Endometrium (tissue), 2 donors: ENCODE measurements around the gene GDE1.
A peak's percentile ranks its signal among the peaks of the same experiment; 100 is the strongest.
"Not testable (repeated sequence)": the region's sequence is repeated elsewhere in the genome, so short reads cannot be mapped to it uniquely, and the experiment has no call there.

Experiments
- FAIRE-seq: peaks from 2 replicates; lab custom pipeline; 2012; peaks lifted over from hg19 to GRCh38; lab: Jason Lieb, UNC
- donor health status: control.
- donor health status: control.

Gene GDE1, protein sequence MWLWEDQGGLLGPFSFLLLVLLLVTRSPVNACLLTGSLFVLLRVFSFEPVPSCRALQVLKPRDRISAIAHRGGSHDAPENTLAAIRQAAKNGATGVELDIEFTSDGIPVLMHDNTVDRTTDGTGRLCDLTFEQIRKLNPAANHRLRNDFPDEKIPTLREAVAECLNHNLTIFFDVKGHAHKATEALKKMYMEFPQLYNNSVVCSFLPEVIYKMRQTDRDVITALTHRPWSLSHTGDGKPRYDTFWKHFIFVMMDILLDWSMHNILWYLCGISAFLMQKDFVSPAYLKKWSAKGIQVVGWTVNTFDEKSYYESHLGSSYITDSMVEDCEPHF

DNA sequence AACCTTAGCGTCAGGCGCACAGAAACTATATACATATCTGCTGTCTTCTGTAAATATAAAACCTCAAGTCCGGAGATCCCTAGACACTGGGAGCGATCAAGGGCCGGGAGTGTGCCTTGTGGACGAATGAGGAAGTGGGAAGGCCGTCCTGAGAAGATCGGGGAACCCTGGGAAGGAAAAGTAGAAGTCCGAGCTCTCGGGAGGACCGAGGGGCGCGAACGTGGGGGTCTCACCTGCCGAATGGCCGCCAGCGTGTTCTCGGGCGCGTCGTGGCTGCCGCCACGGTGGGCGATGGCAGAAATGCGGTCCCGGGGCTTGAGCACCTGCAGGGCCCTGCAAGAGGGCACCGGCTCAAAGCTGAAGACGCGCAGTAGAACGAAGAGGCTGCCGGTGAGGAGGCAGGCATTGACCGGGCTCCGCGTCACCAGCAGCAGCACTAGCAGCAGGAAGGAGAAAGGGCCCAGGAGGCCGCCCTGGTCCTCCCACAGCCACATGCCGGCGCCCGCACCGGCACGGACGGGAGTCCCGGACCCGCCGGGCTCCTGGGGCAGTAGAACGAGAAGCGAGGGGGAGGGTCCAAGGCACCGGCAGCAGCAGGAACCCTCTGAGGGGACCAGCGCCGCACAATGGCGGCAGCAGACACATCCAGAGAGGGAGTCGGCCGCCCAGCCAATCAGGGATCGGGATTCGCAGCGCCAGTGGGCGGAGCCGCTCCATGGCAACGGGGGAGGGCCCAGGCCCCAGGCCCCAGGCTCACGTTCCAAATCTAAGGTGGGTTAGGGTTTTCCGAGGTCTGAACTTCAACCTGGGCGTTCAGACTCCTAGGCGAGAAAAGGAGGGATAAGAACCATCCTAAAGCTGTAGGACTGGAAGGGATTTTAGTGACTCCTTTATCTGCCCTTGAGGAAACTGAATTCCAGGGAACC, at the start of gene GDE1:
Gene GDE1, minus strand, starts transcription at position 628 of the 926 bp plus-strand sequence. Its CDS starts 134 bp downstream, at position 494.
- FAIRE-seq: peak; percentile 26

DNA sequence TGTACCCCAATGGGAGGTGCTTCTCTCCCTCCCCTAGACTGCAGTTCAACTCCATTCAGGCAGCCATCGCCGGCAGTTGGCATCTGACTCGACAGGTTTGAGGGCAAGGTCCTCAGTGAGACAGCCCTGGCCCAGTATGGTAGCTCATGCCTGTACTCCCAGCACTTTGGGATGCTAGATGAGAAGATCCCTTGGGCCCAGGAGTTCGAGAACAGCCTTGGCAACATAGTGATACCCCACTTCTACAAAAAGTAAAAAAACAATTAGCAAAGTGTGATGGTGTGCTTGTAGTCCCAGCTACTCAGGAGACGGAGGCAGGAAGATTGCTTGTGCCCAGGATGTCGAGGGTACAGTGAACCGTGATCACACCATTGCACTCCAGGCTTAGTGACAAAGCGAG, 45.7 kb upstream of the GDE1 start:
- no peak for FAIRE-seq

DNA sequence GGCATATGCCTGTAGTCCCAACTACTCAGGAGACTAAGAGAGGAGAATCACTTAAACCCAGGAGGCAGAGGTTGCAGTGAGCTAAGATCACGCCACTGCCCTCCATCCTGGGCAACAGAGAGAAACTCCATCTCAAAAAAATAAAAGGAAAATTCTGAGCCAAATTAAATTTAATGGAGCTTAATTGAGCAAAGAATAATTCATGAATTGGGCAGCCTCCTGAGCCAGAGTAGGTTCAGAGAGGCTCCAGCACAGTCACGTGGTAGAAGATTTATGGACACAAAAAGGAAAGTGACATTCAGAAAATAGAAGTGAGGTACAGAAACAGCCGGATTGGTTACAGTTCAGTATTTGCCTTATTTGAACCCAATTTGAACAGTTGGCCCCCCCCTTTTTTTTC, 44.5 kb upstream of the GDE1 start:
- no peak for FAIRE-seq

DNA sequence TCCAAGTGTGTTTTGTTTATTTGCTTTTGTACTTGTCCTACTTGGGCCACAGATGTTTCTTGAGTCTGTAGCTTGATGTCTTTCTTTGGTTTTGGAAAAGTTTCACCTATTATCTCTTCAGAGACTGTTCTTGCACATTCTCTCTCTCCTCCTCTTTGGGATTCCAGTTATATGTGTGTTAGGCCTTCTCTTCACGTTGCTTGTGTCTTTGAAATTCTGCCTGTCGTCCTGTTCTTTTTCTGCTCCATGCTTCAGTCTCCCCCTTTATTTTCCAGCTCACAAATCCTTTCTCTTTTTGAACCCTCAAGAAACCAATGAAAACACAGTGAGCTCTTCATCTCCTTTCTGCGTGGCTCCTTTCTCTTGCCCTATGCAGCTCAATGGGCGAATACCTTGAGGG, 41.5 kb upstream of the GDE1 start:
- FAIRE-seq: no peak

DNA sequence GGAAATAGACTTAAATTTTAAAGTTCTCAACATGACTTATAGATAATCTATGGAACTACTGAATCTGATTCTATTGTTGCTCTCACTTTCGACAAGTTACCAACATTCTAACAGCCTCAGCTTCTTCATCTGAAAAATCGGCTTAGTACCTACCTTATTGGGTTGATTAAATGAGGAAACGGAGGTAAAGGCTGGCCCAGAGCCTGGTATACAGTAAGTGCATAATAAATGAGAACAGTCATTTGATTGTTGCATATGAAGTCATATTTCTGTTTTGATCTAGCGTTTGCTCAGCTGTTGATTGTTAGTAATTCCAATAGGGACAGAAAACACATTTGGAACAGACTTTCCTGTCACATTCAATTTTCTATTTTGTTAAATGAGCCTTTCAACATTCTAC, 38.2 kb upstream of the GDE1 start:
- no peak for FAIRE-seq

DNA sequence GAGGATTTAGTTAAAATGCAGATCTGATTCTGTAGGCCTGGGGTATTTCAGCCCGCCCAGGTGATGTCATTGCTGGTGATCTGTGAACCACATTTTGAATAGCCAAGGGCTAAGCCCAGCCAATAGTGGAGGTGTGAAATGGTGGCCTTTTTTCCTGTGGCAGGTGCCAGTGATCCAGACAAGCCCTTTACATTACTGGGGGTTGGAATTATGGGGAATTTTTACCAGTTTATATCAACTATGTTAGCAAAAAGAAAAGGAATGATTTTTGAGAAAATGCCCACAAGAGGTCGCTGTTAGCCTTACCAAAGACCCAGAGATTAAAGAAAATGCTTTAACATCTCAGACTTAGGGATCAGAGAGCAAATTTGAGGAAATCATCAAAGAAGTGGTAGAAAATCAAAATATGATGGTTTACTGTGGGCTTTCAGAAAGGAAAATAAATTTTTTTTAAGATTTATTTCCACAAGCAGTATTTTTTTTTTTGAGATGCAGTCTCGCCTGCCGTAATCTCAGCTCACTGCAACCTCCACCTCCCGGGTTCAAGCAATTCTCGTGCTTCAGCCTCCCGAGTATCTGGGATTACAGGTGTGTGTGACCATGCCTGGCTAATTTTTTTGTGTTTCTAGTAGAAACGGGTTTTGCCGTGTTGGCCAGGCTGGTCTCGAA, 37.5 kb upstream of the GDE1 start:
- FAIRE-seq: peak; percentile 62

DNA sequence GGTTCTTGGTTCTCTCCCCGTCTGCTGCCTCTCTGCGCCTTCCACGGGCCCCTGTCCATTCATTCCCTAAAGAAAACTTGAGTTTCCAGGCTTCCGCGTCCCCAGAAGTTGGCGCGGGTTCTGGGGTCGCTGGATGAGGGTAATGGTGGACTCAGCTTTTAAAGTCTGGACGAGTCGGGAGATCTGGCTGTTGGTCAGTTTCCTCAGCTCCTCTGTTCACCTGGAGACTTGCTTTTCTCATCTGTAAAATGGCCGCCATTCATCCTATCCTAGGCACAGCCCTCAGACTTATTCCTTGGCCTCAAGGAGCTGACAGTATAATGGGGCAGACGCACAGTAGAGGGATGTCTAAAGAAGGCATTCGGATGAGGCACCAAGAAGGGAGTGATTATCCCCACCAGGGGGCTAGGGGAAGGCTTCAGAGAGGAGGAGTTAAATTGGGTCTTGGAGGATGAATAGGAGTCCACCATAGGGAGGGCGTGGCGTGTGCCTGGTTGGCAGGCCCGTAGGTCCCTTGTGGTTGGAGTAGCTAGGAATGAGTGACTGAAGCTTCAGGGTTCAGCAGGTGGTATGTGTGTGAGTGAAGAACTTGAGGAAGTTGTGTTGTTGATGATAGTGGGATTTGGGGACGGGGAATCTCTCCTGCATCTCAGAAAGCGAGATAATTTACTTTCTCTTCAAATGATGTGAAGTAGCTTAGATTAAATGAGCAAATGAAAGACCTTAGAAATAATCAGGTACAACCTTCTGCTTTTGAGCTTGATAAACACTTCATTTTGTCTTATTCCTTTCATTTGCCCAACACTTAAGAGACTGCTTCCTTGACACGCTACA, 34.3 kb upstream of the GDE1 start:
- no peak for FAIRE-seq

DNA sequence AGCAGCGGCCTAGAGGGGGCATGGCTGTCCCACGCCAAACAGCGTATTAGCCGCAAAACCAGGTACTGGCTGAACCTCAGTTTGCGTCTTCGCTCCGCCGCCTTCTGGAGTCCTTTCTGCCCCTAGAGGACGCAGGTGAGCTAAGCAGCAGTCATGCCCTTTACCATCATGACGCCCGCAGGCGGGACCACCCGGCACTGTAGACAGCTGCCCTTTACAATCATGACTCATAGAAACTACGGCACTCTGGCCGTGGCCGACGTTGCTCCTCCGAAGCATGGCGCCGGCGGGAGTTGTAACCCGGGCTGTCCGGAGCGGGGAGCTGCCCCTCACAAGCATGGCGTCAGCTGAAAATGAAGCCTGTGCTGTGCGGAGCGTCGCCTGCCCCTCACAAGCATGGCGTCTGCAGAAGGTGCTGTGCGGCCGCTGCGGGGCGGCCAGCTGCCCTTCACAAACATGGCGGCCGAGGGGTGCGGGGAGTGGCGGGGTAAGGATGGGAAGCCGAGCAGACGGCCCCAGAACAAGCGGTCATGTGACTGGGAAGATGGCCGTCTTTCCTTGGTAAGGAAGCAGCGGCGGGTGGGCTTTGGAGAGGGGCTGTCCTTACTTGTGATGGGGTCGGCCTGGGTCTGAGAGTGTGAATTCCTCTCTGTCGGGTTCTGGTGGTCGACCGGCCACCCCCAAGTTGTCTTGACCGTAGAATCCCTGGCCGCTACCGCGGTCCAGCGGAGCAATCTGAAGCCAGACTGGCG, 33.5 kb upstream of the GDE1 start, which contains the start of gene VPS35L:
Gene VPS35L, plus strand, starts transcription at position 518 of the 752 bp plus-strand sequence. Its CDS starts 27 bp downstream, at position 545.
- peak; percentile 97 for FAIRE-seq

DNA sequence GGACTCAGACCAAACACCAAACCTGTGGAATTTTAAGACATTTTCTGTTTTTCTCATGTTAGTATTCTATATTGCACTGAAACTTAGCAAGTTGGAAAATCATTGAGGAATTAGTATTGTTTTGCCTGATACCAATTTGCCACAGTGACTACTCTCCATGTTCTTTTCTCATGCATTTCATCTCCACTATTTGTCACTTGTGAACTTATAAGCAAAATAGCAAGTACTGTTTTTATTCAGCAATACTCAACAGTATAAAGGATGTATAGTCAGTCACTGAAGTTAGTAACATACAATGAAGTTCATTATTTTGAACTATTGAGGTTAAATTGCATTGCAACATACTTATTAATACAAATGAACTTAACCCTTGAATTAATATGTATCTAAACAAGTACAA, 27.8 kb upstream of the GDE1 start:
- no peak for FAIRE-seq

DNA sequence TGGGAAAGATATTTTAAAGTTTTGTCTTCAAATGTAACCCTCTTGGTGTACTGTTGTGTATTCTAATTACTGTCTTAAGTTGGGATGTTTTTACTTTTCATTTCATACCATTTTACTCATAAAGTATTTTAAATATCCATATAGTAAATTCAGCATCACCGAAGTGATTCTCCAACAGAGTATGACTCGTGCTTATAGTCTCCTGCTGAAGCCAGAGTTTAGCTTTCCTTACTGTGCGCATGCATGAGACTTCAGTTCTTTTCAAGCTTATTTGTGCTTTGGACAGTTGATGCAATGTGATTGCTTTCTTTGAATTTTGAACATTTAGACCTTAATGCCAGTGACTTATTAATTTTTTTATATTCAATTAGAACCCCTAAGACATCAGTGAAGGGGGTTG, 26.2 kb upstream of the GDE1 start:
- FAIRE-seq: no peak

DNA sequence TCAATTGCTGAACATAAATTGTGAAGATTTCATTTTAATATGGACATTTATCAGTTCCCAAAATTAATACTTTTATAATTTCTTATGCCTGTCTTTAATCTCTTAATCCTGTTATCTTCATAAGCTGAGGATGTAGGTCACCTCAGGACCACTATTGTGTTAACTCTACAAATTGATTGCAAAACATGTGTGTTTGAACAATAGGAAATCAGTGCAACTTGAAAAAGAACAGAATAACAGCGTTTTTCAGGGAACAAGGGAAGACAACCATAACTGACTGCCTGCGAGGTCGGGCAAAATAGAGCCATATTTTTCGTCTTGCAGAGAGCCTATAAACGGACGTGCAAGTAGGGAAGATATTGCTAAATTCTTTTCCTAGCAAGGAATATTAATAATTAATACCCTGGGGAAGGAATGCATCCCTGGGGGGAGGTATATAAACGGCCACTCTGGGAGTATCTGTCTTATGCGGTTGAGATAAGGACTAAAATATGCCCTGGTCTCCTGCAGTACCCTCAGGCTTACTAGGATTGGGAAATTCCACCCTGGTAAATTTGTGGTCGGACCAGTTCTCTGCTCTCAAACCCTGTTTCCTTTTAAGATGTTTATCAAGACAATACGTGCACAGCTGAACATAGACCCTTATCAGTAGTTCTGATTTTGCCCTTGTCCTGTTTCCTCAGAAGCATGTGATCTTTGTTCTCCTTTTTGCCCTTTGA, 21.5 kb upstream of the GDE1 start:
- FAIRE-seq: not testable (repeated sequence)

DNA sequence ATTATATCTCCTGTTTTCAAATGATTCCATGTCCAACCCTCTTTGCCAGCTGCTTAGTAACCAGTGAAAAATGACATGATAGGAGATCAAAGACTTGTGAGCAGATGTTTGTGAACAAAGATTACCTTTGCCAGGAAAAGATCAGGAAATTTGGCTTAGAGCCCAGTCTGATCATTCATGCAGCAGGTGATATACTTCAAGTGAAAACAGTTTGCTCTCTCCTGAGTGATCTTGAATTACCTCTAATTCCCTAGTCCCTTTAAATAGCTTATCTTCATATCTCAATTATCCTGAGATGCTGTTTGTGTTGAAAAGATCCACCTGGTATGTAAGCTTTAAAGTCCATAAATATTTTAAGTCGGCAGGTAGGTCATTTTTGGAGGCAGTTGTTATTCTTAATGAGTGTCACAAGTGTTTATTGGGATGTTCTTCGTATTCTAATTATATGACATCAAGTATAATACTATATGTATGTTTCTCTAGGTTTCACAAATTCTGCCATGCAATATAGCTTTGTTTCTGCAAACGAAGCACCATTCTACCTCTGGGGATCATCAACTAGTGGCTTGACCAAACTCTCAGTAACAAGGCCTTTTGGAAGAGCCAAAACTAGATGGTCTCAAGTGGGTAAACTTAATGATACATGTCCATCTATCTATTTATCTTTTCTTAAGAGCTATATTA, 20.4 kb upstream of the GDE1 start:
- no peak for FAIRE-seq

DNA sequence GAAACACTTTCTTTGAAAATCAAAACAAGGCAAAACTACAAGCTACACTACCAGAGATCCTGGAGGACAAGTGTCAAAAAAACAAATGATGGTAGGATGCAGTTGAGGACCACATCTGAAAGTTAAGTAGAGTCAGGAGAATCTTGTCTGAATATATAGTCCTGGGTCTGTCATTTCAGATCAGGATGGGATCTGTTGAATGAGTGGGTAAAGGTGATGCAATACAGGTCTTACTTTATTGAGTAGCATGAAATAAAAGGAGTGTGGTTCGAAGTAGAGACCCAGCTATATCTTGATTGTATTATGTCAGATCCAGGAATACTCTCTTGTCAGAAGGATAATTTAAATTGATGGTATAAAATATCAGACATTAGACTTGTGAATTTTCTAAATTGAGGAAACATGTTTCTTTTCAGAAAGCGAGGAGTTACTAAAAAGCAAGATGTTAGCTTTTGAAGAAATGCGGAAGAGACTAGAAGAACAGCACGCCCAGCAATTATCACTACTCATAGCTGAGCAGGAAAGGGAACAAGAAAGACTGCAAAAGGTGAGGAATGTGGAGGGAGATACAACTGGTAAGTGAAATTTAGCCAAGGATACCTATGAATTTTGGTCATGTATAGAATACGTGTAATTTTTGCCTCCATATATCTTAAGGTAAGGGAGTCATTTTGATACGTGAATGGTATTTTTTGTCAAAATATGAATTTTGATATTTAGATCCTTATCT, 18.5 kb upstream of the GDE1 start:
- FAIRE-seq: no peak

DNA sequence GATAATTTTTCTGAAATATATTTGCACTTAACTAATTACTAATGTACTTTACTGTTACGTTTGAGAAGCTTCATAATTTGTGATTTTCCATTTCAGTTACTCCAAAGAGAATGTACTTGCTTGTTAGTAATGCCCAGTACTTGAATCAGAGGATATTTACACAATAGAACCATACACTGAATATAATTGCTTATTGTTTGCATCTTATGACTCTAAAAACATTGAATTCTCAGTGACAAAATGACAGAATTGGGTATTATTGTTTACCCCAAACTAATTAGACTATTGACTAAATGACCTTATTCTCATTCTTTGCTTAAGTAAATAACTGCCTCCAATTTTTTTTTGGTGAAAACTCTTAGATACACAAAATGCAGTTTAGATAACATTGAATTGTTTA, 10.7 kb upstream of the GDE1 start:
- FAIRE-seq: no peak

DNA sequence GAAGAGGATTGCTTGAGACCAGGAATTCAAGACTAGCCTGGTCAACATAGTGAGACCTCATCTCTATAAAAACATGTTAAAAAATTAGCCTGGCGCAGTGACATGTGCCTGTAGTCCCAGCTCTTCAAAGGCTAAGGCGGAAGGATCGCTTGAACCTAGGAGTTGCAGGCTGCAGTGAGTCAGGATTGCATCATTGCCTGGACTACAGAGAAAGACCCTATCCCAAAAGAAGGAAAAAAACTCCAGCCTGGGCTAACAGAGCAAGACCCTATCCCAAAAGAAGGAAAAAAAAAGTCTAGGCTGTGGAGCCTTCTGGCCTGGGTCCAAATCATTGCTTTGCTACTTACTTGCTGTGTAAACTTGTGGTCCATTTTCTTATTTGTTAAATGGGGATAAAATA, 6.8 kb upstream of the GDE1 start:
- no peak for FAIRE-seq

DNA sequence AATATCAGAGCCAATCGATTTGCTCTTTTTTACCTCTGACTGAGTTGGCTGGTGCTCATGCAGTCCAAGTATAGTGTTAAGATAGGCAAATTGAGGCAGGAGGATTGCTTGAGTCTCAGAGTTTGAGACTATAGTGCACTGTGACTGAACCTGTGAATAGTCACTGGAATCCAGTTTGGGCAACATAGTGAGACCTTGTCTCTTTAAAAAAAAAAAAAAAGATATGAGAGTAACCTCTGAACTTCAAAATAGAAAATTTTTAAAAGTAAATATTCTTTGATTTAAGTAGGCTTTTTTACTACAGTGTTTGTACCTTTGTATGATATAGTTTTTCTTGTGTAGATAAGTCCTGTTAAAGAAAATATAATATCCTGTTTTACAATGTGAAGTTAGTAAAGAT, 5.3 kb upstream of the GDE1 start:
- no peak for FAIRE-seq

DNA sequence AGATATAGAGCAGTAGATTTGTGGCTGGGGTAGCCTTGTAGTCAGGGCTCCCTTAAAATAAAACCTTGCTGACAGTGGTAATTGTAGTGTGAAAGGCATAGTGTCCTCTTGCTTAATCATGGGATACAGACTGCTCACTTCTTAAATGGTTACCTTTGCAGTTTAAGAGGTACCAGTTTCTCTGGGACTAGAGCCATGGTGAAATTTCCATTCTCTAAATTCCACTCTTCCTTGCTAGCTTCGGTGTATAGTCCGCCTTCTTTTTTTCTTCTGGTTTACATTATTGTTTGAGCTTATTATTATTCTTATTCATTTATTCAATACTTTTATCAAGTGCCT, 3.5 kb upstream of the GDE1 start:
- no peak for FAIRE-seq

DNA sequence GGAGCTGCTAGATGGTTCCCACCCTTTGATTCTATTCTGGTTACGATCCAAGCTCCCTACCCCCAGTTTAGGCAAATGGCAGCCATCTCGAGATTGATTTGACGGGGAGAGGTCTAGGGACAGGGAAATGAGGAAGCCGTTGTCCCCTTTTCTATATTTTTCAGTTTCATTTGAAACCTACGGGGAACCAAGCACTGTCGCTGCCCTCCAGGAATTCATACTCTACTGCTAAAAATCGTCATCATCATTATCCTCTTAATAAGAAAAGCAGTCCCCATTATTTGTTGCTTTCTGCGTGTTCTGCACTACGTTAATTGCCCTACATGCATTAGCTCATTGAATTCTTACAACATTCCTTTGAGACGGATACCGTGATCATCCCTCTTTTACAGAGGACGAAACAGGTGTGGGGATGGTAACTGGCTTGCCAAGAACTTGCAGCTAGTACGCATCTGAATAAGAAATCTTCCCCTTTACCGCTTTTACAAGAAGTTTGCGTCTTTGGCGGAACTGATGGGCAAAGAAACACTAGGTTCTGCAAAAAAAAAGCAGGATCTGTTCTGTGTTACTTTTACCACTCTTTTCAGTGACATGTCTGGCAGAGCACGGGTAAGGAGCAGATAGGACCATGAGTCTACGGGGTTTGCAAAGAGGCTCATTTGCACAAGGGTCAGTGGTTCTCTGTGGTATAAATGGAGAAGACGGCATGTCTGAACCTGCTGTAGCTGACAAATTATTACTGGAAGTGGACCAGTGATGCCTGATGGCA, 2.9 kb upstream of the GDE1 start:
- no peak for FAIRE-seq

DNA sequence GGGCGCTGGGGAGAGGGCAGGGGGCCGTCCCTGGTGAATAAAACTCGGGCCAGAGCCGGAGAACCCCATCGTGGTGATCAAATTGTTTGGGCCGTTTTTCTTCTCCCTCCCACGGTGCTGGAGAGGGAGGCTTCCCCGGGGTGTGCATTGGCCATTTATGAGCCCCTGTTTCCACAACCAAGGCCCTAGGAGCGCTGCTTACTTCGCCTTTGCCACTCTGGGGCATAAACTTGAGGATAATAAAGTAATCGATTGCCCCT, 2.4 kb upstream of the GDE1 start:
- no peak for FAIRE-seq
